Psoas muscle (tissue), 8 donors: Measurements from ENCODE around the gene SOX18. TPM values are rescaled to one million over a fixed set of nuclear protein-coding genes. Genes with fewer than 3 reads are reported as not detected.

ENCODE experiments used
- ATAC-seq, 4 donors: fragments of 200-7000 bp; cut with Tn5 transposase; one replicate each; pipeline ENCODE4 v1.9.1; 2020; ENCODE audit warnings: moderate library complexity in 3 of 4, mild to moderate bottlenecking in 2 of 4
- DNase-seq, 2 donors: peaks; one replicate each; pipeline ENCODE4 v3.0.0-alpha.2; 2020
- H3K27ac ChIP-seq: fragments of 200-600 bp; one replicate; pipeline ENCODE4 v1.8.0; 2022
- H3K27me3 ChIP-seq, 3 donors: fragments of 200-600 bp in 1 of 3; one replicate each; pipeline versions ENCODE4 v1.6.1 to v1.8.0; 2013 to 2022; ENCODE audit warnings: low read length in 2 of 3, mild to moderate bottlenecking in 2 of 3, moderate library complexity in 1 of 3; ENCODE audit not compliant: insufficient read depth in 3 of 3
- H3K36me3 ChIP-seq, 2 donors: fragments of 200-600 bp in 1 of 2; one replicate each; pipeline versions ENCODE4 v1.6.1 to v1.8.0; 2013 to 2022; ENCODE audit warnings: low read depth in 1 of 2, mild to moderate bottlenecking in 1 of 2, moderate library complexity in 1 of 2; ENCODE audit not compliant: insufficient read depth in 1 of 2
- H3K4me1 ChIP-seq: fragments of 200-600 bp; one replicate; pipeline ENCODE4 v1.8.0; 2022
- H3K4me3 ChIP-seq: fragments of 200-600 bp; one replicate; pipeline ENCODE4 v1.8.0; 2022; ENCODE audit warnings: mild to moderate bottlenecking
- H3K9me3 ChIP-seq: fragments of 200-600 bp; one replicate; pipeline ENCODE4 v1.8.0; 2022
- CTCF ChIP-seq: fragments of 200-600 bp; IDR thresholded peaks from one replicate; pipeline ENCODE4 v1.8.0; 2022; ENCODE audit warnings: antibody characterized with exemption
- WGBS, 3 donors: extraction: QIAGEN DNeasy Blood & Tissue Kit; methylation state at CpG; one replicate each; pipeline versions ENCODE4 v1.1.6 to v1.1.7; 2013; 5-methylcytosine and 5-hydroxymethylcytosine counted together
- intact Hi-C, 2 donors: fragments of 100-400 bp; cut with DNase I; formaldehyde crosslinking; loops; one replicate each; pipeline versions ENCODE4 v1.11.0 to v1.14.2; 2022
- polyA plus RNA-seq, 3 donors: library from polyadenylated mRNA; stranded (reverse); fragments of 200-250 nt; gene quantifications; one replicate each; pipeline ENCODE4 v1.2.3, GENCODE V29; 2013
- total RNA-seq, 4 donors: library from RNA; stranded (reverse); fragmentation: NEBNext Ultra II Directional in 2 of 4; extraction: Animal tissue kit (Norgen Biotek cat#: 25700) in 2 of 4; gene quantifications; one replicate each; pipeline versions ENCODE4 v1.2.1 to v1.2.4, GENCODE V29; 2021 to 2023
- donor health status: healthy with polysubstance abuse.
- donor health status: DM: no; HTN: no; CAD: no; lungs with moderate emphysema.
- donor health status: Bipolar disorder and iron deficiency.
- donor health status: healthy.
- donor health status: DM: yes; HTN: yes; CAD: no.
- donor health status: DM: no; HTN: no; CAD: no.
- donor health status: DM: no; HTN: no; CAD: no.
- donor health status: DM: yes; HTN: yes; CAD: no.

SOX18 gene
- total and polyA plus RNA-seq, 7 donors = 4.2 to 50.8 (median 15.4) TPM

- DNase-seq (no peak), ATAC-seq (no peak)
- 90 to 93% (median 93%) methylated on average over 12 of the region's 12 CpGs for WGBS, 3 donors
- Histone ChIP-seq H3K27ac (peak overlapping the region; percentile 41), H3K4me1 (peaks cover 5% of the 10 kb centered on the region), H3K9me3 (no peaks in the 10 kb centered on the region), H3K4me3 (no peak overlapping the region), H3K36me3 (peaks cover 9 to 98% of the 10 kb centered on the region in 2 donors), H3K27me3 (no peaks in the 10 kb centered on the region)
- TF ChIP-seq CTCF = no peak
- intact Hi-C loops = no loop called here
These were observed 48.5 kb downstream of the SOX18 start for GRCh38 chr20:64000906-64001305.

Other genes starting within 250 kb of the SOX18 start
- gene ZBTB46, start 218.4 kb downstream of the SOX18 start, total RNA-seq = 1 to 10 TPM; 4.5 to 6.4 (median 5.6) TPM
- gene ZBTB46, start 218.4 kb downstream of the SOX18 start, polyA plus RNA-seq = 1 to 10 TPM; 1.3 to 3.1 (median 2.2) TPM
- not detected for gene ABHD16B, start 188.1 kb downstream of the SOX18 start, total RNA-seq
- gene ABHD16B, start 188.1 kb downstream of the SOX18 start, polyA plus RNA-seq = 1 to 10 TPM in 1 of 3 donors, under 1 TPM in 2; 0.04 to 3.2 (median 0.34) TPM
- 10 to 100 TPM; 40.7 to 56.0 (median 55.1) TPM for gene TPD52L2, start 184.4 kb downstream of the SOX18 start, total RNA-seq
- 100 to 1,000 TPM in 1 of 3 donors, 10 to 100 TPM in 2; 46.7 to 152 (median 89.7) TPM for gene TPD52L2, start 184.4 kb downstream of the SOX18 start, polyA plus RNA-seq
- 10 to 100 TPM; 20.4 to 27.3 (median 23.3) TPM for gene DNAJC5, start 154.5 kb downstream of the SOX18 start, total RNA-seq
- gene DNAJC5, start 154.5 kb downstream of the SOX18 start, polyA plus RNA-seq = 10 to 100 TPM; 13.1 to 33.6 (median 19.7) TPM
- gene UCKL1, start 93.2 kb downstream of the SOX18 start, total RNA-seq = 10 to 100 TPM; 23.2 to 37.0 (median 35.5) TPM
- 10 to 100 TPM; 22.9 to 42.4 (median 40.5) TPM for gene UCKL1, start 93.2 kb downstream of the SOX18 start, polyA plus RNA-seq
- 10 to 100 TPM in 3 of 4 donors, 1 to 10 TPM in 1; 10.0 to 14.4 (median 12.4) TPM for gene ZNF512B, start 79.7 kb downstream of the SOX18 start, total RNA-seq
- gene ZNF512B, start 79.7 kb downstream of the SOX18 start, polyA plus RNA-seq = 1 to 10 TPM; 3.3 to 9.1 (median 5.6) TPM
- under 1 TPM; 0.32 to 0.84 (median 0.55) TPM for gene SAMD10, start 70.0 kb downstream of the SOX18 start, total RNA-seq
- gene SAMD10, start 70.0 kb downstream of the SOX18 start, polyA plus RNA-seq = 1 to 10 TPM in 1 of 3 donors, under 1 TPM in 2; 0.44 to 5.5 (median 0.92) TPM
- 10 to 100 TPM; 51.0 to 63.1 (median 59.8) TPM for gene PRPF6, start 68.5 kb downstream of the SOX18 start, total RNA-seq
- gene PRPF6, start 68.5 kb downstream of the SOX18 start, polyA plus RNA-seq = 10 to 100 TPM; 38.8 to 75.4 (median 52.5) TPM
- gene C20orf204, start 13.5 kb downstream of the SOX18 start, total RNA-seq = under 1 TPM; 0.25 to 0.71 (median 0.55) TPM
- gene C20orf204, start 13.5 kb downstream of the SOX18 start, polyA plus RNA-seq = under 1 TPM in 2 of 3 donors, not detected in 1; 0.30 to 0.64 TPM
- gene TCEA2, start 13.6 kb upstream of the SOX18 start, total RNA-seq = 10 to 100 TPM; 30.2 to 43.4 (median 37.6) TPM
- 10 to 100 TPM; 15.1 to 24.9 (median 15.6) TPM for gene TCEA2, start 13.6 kb upstream of the SOX18 start, polyA plus RNA-seq
- 1 to 10 TPM; 2.0 to 3.5 (median 2.4) TPM for gene RGS19, start 29.9 kb upstream of the SOX18 start, total RNA-seq
- 1 to 10 TPM; 3.7 to 5.7 (median 3.8) TPM for gene RGS19, start 29.9 kb upstream of the SOX18 start, polyA plus RNA-seq
- under 1 TPM; 0.17 to 0.94 (median 0.21) TPM for gene OPRL1, start 30.4 kb upstream of the SOX18 start, total RNA-seq
- under 1 TPM; 0.03 to 0.08 (median 0.08) TPM for gene OPRL1, start 30.4 kb upstream of the SOX18 start, polyA plus RNA-seq
- gene LKAAEAR1, start 34.8 kb upstream of the SOX18 start, total RNA-seq = not detected
- gene LKAAEAR1, start 34.8 kb upstream of the SOX18 start, polyA plus RNA-seq = not detected
- not detected for gene NPBWR2, start 57.9 kb upstream of the SOX18 start, total RNA-seq
- not detected for gene NPBWR2, start 57.9 kb upstream of the SOX18 start, polyA plus RNA-seq
- not detected for gene MYT1, start 114.8 kb upstream of the SOX18 start, total RNA-seq
- under 1 TPM in 1 of 3 donors, not detected in 2; under 0.01 TPM for gene MYT1, start 114.8 kb upstream of the SOX18 start, polyA plus RNA-seq
- 10 to 100 TPM; 37.7 to 47.3 (median 41.7) TPM for gene PCMTD2, start 206.1 kb upstream of the SOX18 start, total RNA-seq
- gene PCMTD2, start 206.1 kb upstream of the SOX18 start, polyA plus RNA-seq = 10 to 100 TPM; 11.7 to 37.8 (median 17.4) TPM